LNCaP clone FGC (cell line): ENCODE results near the gene ZBTB20.

Experiments used
- DNase-seq: peaks from one replicate; pipeline ENCODE4 v3.0.0-alpha.2; 2011; ENCODE audit warnings: low read depth
- H3K4me3 ChIP-seq: 2 replicates; pipeline ENCODE4 v1.5.1; 2011; ENCODE audit warnings: mild to moderate bottlenecking, low read depth, low read length, control low read depth
- TF ChIP-seq, protein P1 (sequence below): IDR thresholded peaks from 2 replicates; pipeline ENCODE4 v1.5.1; 2012; ENCODE audit warnings: mild to moderate bottlenecking; ENCODE audit not compliant: control insufficient read depth, insufficient read depth; ENCODE audit errors: extremely low read depth

ZBTB20 gene

DNA sequence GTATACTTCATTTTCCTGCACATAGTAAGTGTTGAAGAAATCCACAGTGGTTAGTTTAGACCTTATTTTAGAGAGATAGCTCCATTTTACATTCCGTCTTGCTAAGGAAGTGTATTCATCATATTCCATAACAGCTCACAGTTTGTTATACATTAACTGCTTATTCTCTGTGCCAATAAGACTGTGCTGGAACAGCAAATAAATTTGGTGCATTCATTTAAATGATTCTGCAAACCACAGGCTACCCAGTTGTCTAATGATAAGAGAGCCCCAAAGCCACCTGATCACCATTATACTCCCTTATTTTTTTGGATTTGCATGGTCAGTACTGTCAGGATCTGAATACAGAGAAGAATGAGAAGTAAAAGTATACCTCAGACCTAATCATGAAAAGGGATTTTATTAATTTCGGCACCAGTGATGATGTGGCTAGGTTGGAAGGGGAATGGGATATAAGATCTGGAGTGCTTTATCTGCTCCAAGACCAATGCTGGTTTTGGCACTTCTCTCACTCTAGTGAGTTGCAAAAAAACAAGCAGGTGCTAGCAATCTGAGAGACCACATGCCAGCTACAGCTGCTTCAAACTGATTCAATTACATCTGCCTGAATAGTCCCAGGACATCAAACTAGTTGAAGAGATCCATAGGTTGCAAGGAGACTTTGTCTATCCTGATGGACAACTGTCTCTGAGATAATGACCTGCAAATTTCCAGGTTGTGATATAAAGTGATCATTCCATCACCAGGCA, 254.8 kb downstream of the ZBTB20 start:
- TF ChIP-seq, protein P1, sequence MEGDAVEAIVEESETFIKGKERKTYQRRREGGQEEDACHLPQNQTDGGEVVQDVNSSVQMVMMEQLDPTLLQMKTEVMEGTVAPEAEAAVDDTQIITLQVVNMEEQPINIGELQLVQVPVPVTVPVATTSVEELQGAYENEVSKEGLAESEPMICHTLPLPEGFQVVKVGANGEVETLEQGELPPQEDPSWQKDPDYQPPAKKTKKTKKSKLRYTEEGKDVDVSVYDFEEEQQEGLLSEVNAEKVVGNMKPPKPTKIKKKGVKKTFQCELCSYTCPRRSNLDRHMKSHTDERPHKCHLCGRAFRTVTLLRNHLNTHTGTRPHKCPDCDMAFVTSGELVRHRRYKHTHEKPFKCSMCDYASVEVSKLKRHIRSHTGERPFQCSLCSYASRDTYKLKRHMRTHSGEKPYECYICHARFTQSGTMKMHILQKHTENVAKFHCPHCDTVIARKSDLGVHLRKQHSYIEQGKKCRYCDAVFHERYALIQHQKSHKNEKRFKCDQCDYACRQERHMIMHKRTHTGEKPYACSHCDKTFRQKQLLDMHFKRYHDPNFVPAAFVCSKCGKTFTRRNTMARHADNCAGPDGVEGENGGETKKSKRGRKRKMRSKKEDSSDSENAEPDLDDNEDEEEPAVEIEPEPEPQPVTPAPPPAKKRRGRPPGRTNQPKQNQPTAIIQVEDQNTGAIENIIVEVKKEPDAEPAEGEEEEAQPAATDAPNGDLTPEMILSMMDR = no peak
- no peak overlapping the region for H3K4me3 ChIP-seq
- DNase-seq = no peak

DNA sequence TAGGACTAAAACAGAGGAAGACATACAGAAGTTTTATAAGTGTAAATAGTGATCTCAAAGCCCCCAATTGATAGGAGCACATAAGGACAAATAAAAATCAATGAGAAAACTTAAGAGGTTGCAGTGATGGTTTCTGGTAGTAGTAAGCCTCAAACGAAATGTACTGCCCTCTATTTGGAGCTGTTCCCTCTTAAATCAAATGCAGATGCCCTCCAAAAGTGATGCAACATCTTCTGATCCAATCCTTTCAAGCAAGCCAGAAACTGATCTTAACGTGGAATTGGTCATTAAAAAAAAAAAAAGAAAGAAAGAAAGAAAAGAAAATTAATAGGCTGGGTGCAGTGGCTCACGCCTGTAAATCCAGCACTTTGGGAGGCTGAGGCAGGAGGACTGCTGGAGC, 259.3 kb downstream of the ZBTB20 start:
- no peak for DNase-seq
- TF ChIP-seq, protein P1 = no peak
- no peak overlapping the region for H3K4me3 ChIP-seq

DNA sequence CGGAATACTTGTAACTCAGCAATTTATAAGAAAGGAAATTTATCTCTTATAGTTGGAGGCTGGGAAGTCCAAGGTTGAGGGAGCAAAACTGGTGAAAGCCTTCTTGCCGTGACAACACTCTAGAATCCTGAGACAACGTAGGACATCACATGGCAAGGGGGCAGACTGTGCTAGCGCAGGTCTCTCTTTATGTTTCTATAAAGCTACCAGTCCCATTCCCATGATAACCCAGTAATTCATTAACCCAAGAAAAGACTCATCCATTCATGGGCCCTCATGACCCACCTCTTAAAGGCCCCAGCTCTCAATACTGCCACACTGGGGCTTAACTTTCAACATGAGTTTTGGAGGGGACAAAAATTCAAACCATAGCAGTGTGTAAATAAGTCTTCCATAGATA, 260.2 kb downstream of the ZBTB20 start:
- no peak overlapping the region for H3K4me3 ChIP-seq
- no peak for DNase-seq
- TF ChIP-seq, protein P1 = no peak

DNA sequence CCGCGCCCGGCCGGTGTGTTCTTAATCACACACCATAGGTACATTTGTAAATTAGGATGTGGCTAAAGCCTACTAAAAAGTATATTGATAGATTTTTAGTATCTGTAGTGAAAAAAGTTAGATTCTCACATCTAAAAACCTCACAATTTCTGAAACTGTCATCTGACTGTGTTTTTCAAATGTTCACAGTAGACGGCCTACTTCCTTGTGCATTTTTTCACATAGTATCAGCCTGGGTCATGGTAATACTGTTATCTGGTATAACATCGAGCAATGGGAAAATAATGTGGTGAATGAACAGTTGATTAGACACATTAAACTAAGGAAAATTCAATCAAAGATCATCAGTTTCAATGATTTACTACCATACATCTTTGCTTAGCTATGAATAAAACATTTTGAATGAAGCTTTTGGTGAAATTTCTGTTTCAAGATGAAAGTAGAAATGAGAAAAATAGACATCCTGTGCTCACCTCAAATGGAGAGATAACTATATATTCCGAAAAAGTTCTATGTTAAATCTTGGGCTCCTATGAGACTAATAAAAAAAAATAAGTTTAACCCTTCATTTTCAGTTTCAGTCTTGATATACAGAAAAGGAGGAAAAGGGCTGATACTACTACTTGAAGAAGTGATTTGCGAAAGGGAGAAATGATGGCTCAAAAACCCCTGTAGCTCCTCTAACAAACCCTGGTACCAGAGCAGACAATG, 262.7 kb downstream of the ZBTB20 start:
- DNase-seq = no peak
- TF ChIP-seq, protein P1 = no peak
- H3K4me3 ChIP-seq = no peak overlapping the region

DNA sequence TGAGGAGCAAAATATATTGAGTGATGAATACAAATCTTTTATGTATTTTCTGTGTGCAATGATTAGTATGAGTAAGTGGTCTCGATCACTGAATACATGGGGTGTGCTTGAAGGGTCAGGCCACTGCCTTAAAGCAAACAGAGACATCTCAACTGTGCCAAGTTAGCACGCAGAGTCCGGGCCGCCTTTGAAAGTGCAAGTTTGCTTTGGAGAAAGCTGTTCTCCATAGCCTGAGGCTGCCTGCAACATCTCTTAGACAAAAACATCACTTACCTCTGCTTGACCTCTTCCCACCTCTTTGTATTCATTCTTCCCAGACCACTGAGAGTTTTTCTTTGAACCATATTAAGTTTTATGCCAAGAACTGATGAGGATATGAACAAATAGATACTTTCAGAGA, 267.0 kb downstream of the ZBTB20 start:
- no peak overlapping the region for H3K4me3 ChIP-seq
- DNase-seq = no peak
- TF ChIP-seq, protein P1 = no peak

DNA sequence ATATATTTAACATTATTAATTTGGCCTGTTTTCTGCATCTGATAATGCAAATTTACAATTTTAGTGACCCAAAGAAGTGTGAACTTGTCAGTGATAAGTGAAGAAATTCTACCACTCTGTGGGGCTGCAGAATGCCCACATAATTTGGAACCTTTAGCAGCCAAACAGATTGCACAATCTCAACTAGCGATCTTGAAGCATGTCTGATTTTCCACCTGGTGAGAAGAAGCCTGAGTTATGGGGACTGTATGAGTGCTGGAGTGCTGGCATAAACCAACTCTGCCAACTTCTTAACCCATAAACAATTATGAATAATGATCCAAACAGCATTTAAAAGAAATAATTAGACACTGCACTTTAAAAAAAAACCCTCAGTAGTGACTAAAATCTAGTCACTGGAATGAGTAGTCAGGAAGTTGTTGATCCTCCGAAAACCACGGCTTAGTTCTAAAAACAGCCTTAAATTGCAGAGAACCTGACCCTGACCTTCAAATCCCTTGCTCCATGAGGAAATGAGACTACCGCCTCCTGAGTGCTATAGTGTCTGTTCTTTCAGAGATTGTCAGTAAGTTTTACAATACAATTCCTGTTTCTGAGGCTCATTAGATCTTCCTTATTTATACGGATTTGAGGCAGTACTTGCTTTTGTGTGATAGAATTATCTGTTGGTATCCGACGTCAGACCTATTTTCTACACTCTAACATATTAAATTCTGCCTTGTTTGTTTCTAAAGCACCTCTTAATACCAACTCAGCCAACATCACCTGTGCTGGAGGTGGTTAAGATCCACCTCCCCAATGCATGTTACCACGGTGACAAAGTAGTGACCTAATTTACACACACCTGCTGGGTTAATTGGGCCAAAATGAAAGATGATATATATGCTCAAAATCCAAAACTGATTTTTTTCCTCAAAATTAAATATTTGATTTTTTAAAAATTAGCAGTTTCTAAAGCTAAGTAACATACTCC, 267.7 kb downstream of the ZBTB20 start:
- DNase-seq = no peak
- H3K4me3 ChIP-seq = no peak overlapping the region

More for the DNA sequence above, 267.7 kb downstream of the ZBTB20 start:
- TF ChIP-seq, protein P1 = no peak
